ENCODE measurements around the gene PLEKHG5.

GRCh38 chr1:6494627-6495026, 3.2 kb upstream of the PLEKHG5 start:
- no peak for TF ChIP-seq CTCF (IDR thresholded peaks at IDR 0.05)
- no peak for TF ChIP-seq MAFK (IDR thresholded peaks at IDR 0.05; ENCODE audit: partially characterized antibody)
- no peak for TF ChIP-seq MAZ (IDR thresholded peaks at IDR 0.05; ENCODE audit: borderline replicate concordance, low read depth, low read length)
- TF ChIP-seq SREBF2 (IDR thresholded peaks at IDR 0.05): no peak
